H1 (cell line): ENCODE results near the gene PEX1. TPM values are rescaled to one million over a fixed set of nuclear protein-coding genes. Genes with fewer than 3 reads are reported as not detected.

Experiments
- CTCF ChIA-PET: fragments of 300-600 bp; sonication (Branson Sonifier 250); formaldehyde crosslinking; loops from one replicate; lab custom pipeline; 2021; ENCODE audit not compliant: partially characterized antibody; lab: Charles Lee
- POLR2A ChIA-PET: fragments of 300-600 bp; sonication (Branson Sonifier 250); formaldehyde crosslinking; loops from one replicate; lab custom pipeline; 2021; ENCODE audit warnings: inconsistent platforms; ENCODE audit not compliant: partially characterized antibody; lab: Charles Lee
- DNase-seq, 2 experiments: peaks; one replicate each; pipeline versions ENCODE4 v3.0.0 to v3.0.0-alpha.2; 2010 to 2022; ENCODE audit warnings: low spot score in 2 of 2, low read depth in 1 of 2, mixed read lengths in 1 of 2
- FAIRE-seq: peaks from 2 replicates; lab custom pipeline; 2011; peaks lifted over from hg19 to GRCh38; lab: Jason Lieb, UNC
- H2AFZ ChIP-seq: 2 replicates; pipeline ENCODE4 v1.8.1; 2012; ENCODE audit warnings: low read length, inconsistent platforms
- H2AK5ac ChIP-seq: 2 replicates; pipeline ENCODE4 v1.6.1; 2013; ENCODE audit warnings: low read depth, low read length
- H2BK120ac ChIP-seq: replicated peaks from 2 replicates; pipeline ENCODE3; 2013; ENCODE audit warnings: low read depth, low read length, inconsistent platforms
- H2BK12ac ChIP-seq: 2 replicates; pipeline ENCODE4 v1.6.1; 2013; ENCODE audit warnings: low read depth, low read length
- H2BK15ac ChIP-seq: 2 replicates; pipeline ENCODE4 v1.6.1; 2013; ENCODE audit warnings: low read length
- H2BK20ac ChIP-seq: 2 replicates; pipeline ENCODE4 v1.6.1; 2013; ENCODE audit warnings: low read length
- H2BK5ac ChIP-seq: 2 replicates; pipeline ENCODE4 v1.6.1; 2013; ENCODE audit warnings: low read depth, low read length
- H3K14ac ChIP-seq: 2 replicates; pipeline ENCODE4 v1.6.1; 2013; ENCODE audit warnings: inconsistent platforms; ENCODE audit not compliant: insufficient read length
- H3K18ac ChIP-seq: 2 replicates; pipeline ENCODE4 v1.6.1; 2013; ENCODE audit warnings: low read length; ENCODE audit errors: extremely low read depth
- H3K23ac ChIP-seq: 2 replicates; pipeline ENCODE4 v1.6.1; 2013; ENCODE audit warnings: inconsistent platforms; ENCODE audit not compliant: insufficient read length
- H3K23me2 ChIP-seq: 2 replicates; pipeline ENCODE4 v1.6.1; 2013; ENCODE audit warnings: low read depth, low read length
- H3K27ac ChIP-seq: 2 replicates; pipeline ENCODE4 v1.6.1; 2011; ENCODE audit warnings: low read depth, low read length, inconsistent platforms
- H3K27me3 ChIP-seq, 4 experiments: replicated peaks in 1 of 4; 1 replicate in 1 of 4; 2 replicates in 3 of 4; pipeline versions ENCODE4 v1.6.1 to v1.8.1; 2011 to 2013; ENCODE audit warnings: low read length in 3 of 4, mild to moderate bottlenecking in 3 of 4, inconsistent platforms in 2 of 4, mixed read lengths in 2 of 4, moderate library complexity in 1 of 4; ENCODE audit not compliant: control insufficient read depth in 3 of 4, insufficient read depth in 3 of 4; ENCODE audit errors: extremely low read depth in 1 of 4
- H3K36me3 ChIP-seq, 4 experiments: 2 replicates each; pipeline versions ENCODE4 v1.6.1 to v1.8.1; 2011 to 2013; ENCODE audit warnings: mild to moderate bottlenecking in 4 of 4, low read length in 3 of 4, moderate library complexity in 2 of 4, control low read depth in 1 of 4, inconsistent platforms in 1 of 4; ENCODE audit not compliant: insufficient read depth in 4 of 4, control insufficient read depth in 2 of 4
- H3K4ac ChIP-seq: replicated peaks from 2 replicates; pipeline ENCODE3; 2013; ENCODE audit warnings: low read length, low read depth, mixed read lengths, inconsistent platforms; ENCODE audit not compliant: insufficient read length
- H3K4me1 ChIP-seq, 4 experiments: replicated peaks in 1 of 4; 1 replicate in 1 of 4; 2 replicates in 3 of 4; pipeline versions ENCODE4 v1.6.1 to v1.8.1; 2011 to 2013; ENCODE audit warnings: low read length in 3 of 4, inconsistent platforms in 2 of 4, mixed read lengths in 1 of 4; ENCODE audit not compliant: insufficient read depth in 4 of 4, control insufficient read depth in 3 of 4
- H3K4me2 ChIP-seq, 2 experiments: 2 replicates each; pipeline versions ENCODE4 v1.6.1 to v1.8.1; 2011 to 2013; ENCODE audit warnings: low read depth in 2 of 2, low read length in 2 of 2, control low read depth in 1 of 2, inconsistent platforms in 1 of 2, mild to moderate bottlenecking in 1 of 2; ENCODE audit not compliant: insufficient read depth in 1 of 2
- H3K4me3 ChIP-seq, 4 experiments: fragments of 200-600, 300-600 bp in 1 of 4; sonication (generic), shearing (Covaris generic), sonication (Bioruptor Twin) in 1 of 4; 2 replicates each; pipeline versions ENCODE4 v1.5.1 to v1.8.1; 2011 to 2016; ENCODE audit warnings: low read length in 4 of 4, low read depth in 3 of 4, control low read depth in 2 of 4, inconsistent platforms in 2 of 4, mild to moderate bottlenecking in 2 of 4, mixed read lengths in 1 of 4, moderate library complexity in 1 of 4; ENCODE audit not compliant: insufficient read depth in 2 of 4; ENCODE audit errors: extremely low read depth in 1 of 4
- H3K56ac ChIP-seq: replicated peaks from 2 replicates; pipeline ENCODE3; 2013; ENCODE audit warnings: low read depth, mild to moderate bottlenecking, mixed read lengths, low read length, inconsistent platforms; ENCODE audit not compliant: insufficient read length
- H3K79me1 ChIP-seq: 2 replicates; pipeline ENCODE4 v1.6.1; 2013; ENCODE audit warnings: low read depth, low read length, control low read depth
- H3K79me2 ChIP-seq, 2 experiments: 2 replicates each; pipeline versions ENCODE4 v1.6.1 to v1.8.1; 2012 to 2013; ENCODE audit warnings: low read length in 2 of 2, mild to moderate bottlenecking in 2 of 2, inconsistent platforms in 1 of 2; ENCODE audit not compliant: insufficient read depth in 2 of 2, control insufficient read depth in 1 of 2
- H3K9ac ChIP-seq, 4 experiments: replicated peaks in 1 of 4; 1 replicate in 1 of 4; 2 replicates in 3 of 4; pipeline versions ENCODE4 v1.6.1 to v1.8.1; 2011 to 2013; ENCODE audit warnings: low read depth in 3 of 4, low read length in 3 of 4, control low read depth in 2 of 4, mild to moderate bottlenecking in 2 of 4, moderate library complexity in 2 of 4, inconsistent platforms in 1 of 4; ENCODE audit errors: extremely low read depth in 1 of 4
- H3K9me3 ChIP-seq, 2 experiments: 2 replicates each; pipeline versions ENCODE4 v1.6.1 to v1.8.1; 2012 to 2013; ENCODE audit warnings: mild to moderate bottlenecking in 2 of 2, moderate library complexity in 2 of 2, control low read depth in 1 of 2, inconsistent platforms in 1 of 2, low read depth in 1 of 2, low read length in 1 of 2, mixed read lengths in 1 of 2; ENCODE audit not compliant: insufficient read depth in 2 of 2
- H4K20me1 ChIP-seq, 2 experiments: replicated peaks in 1 of 2; 2 replicates each; pipeline versions ENCODE3 to v1.8.1; 2011 to 2013; ENCODE audit warnings: inconsistent platforms in 2 of 2, low read length in 2 of 2, mild to moderate bottlenecking in 1 of 2; ENCODE audit not compliant: insufficient read depth in 2 of 2, control insufficient read depth in 1 of 2
- H4K5ac ChIP-seq: 2 replicates; pipeline ENCODE4 v1.6.1; 2013; ENCODE audit warnings: low read length, low read depth, mixed read lengths, inconsistent platforms; ENCODE audit not compliant: insufficient read length
- H4K8ac ChIP-seq: 2 replicates; pipeline ENCODE4 v1.8.0; 2013; ENCODE audit warnings: mild to moderate bottlenecking, moderate library complexity, low read length, inconsistent platforms; ENCODE audit not compliant: insufficient read depth; ENCODE audit errors: extremely low read depth
- H4K91ac ChIP-seq: replicated peaks from 2 replicates; pipeline ENCODE3; 2013; ENCODE audit warnings: low read length, mixed read lengths, inconsistent platforms; ENCODE audit not compliant: insufficient read length
- ATF2 ChIP-seq: IDR thresholded peaks from 2 replicates; pipeline ENCODE4 v1.6.1; 2012; ENCODE audit warnings: low read length, inconsistent platforms
- HDAC2 ChIP-seq, 2 experiments: fragments of 300-600 bp in 1 of 2; sonication (generic) in 1 of 2; IDR thresholded peaks; 2 replicates each; pipeline ENCODE4 v1.6.1; 2011 to 2012; ENCODE audit warnings: low read depth in 2 of 2, low read length in 2 of 2, mild to moderate bottlenecking in 2 of 2, moderate library complexity in 2 of 2, borderline replicate concordance in 1 of 2, inconsistent platforms in 1 of 2
- JUND ChIP-seq: IDR thresholded peaks from 2 replicates; pipeline ENCODE4 v1.6.1; 2011; ENCODE audit warnings: mild to moderate bottlenecking, improper control_type of control experiment, low read length
- SRF ChIP-seq: IDR thresholded peaks from 2 replicates; pipeline ENCODE4 v1.6.1; 2011; ENCODE audit warnings: mild to moderate bottlenecking, low read depth, low read length, moderate library complexity
- ZNF274 ChIP-seq: IDR thresholded peaks from 2 replicates; pipeline ENCODE4 v1.7.0; 2012; ENCODE audit warnings: low read length, borderline replicate concordance; ENCODE audit errors: extremely low read depth
- WGBS, 2 experiments: shearing (Covaris generic) in 1 of 2; methylation state at CpG; one replicate each; pipeline versions ENCODE4 v1.1.6 to v1.1.7; 2013 to 2015; ENCODE audit warnings: low lambda C conversion rate in 2 of 2, mixed read lengths in 2 of 2, inconsistent platforms in 1 of 2, low coverage in 1 of 2, missing lambda C conversion rate in 1 of 2; ENCODE audit not compliant: insufficient replicate concordance in 2 of 2, insufficient coverage in 1 of 2, insufficient read length in 1 of 2; ENCODE audit errors: extremely low coverage in 1 of 2, missing lambda C conversion rate in 1 of 2; 5-methylcytosine and 5-hydroxymethylcytosine counted together
- polyA plus RNA-seq, 7 experiments: library from polyadenylated mRNA; depleted of rRNA in 3 of 7; stranded (reverse) in 5 of 7; unstranded in 2 of 7; fragments of >200 nt in 5 of 7; fragments of 200-250 nt in 2 of 7; gene quantifications; 1 replicate in 5 of 7; 2 replicates in 1 of 7; 4 replicates in 1 of 7; pipeline versions ENCODE4 v1.2.1 to v1.2.3, GENCODE V29; 2011 to 2013; ENCODE audit warnings: missing spikeins in 2 of 7, mixed read lengths in 2 of 7
- total RNA-seq: library from RNA; stranded (reverse); fragmentation: NEBNext Ultra II Directional; extraction: Animal tissue kit (Norgen Biotek cat#: 25700); gene quantifications from 2 replicates; pipeline ENCODE4 v1.2.1, GENCODE V29; 2021

Gene PEX1
- total and polyA plus RNA-seq, 2 of the 8 experiments (the other 6 are each of a cell fraction or from before 2014, with no cell fraction given): 16.4 to 23.9 TPM

- ChIA-PET CTCF (interaction anchor here (0.9 to 3.2 kb wide), 26 partner anchors 9 to 647 kb away, joined by 3 to 31 read pairs (median 4); partner anchors contain the start of genes ANKIB1, ERVW-1, FAM133B and GATAD1), POLR2A (interaction anchor here (0.7 to 2.3 kb wide), 4 partner anchors 11 to 1276 kb away, joined by 3 to 17 read pairs (median 5); partner anchors contain the start of gene GATAD1)
- Histone ChIP-seq H3K4me2 (no peak overlapping the region), H3K4me3 (no peak overlapping the region), H2BK15ac (no peak overlapping the region), H2BK20ac (no peak overlapping the region), H3K56ac (no peak overlapping the region), H3K9ac (no peak overlapping the region), H3K27ac (no peak overlapping the region), H3K23me2 (no peaks in the 10 kb centered on the region), H2BK12ac (no peak overlapping the region), H2BK120ac (no peak overlapping the region), H2AK5ac (no peak overlapping the region), H4K91ac (no peak overlapping the region), H3K4me1 (no peaks in the 10 kb centered on the region), H2BK5ac (no peak overlapping the region), H4K8ac (no peak overlapping the region), H3K4ac (no peak overlapping the region), H3K9me3 (no peaks in the 10 kb centered on the region), H3K36me3 (peaks cover 2 to 25% (median 14%) of the 10 kb centered on the region in 4 experiments; a peak in 6 of 8 replicates), H3K27me3 (no peaks in the 10 kb centered on the region), H3K18ac (no peak overlapping the region), H3K14ac (no peak overlapping the region), H2AFZ (no peak overlapping the region), H4K5ac (no peak overlapping the region), H3K79me2 (no peaks in the 10 kb centered on the region), H3K23ac (no peak overlapping the region), H3K79me1 (no peaks in the 10 kb centered on the region), H4K20me1 (peaks cover 0 to 2% of the 10 kb centered on the region in 2 experiments)
- no peak for DNase-seq
- WGBS, 2 experiments: 91% methylated on average over 4 of the region's 4 CpGs; no CpG with 5 or more reads in 1 of the 2 experiments
- no peak for FAIRE-seq
- TF ChIP-seq SRF (no peak), ATF2 (no peak), ZNF274 (no peak), JUND (no peak), HDAC2 (IDR thresholded peaks at IDR 0.05; ENCODE audit: borderline replicate concordance in 1 of 2, low read depth in 2 of 2, low read length in 2 of 2) (no peak)
Measured at GRCh38 chr7:92460510-92460909, 67.8 kb downstream of the PEX1 start.
